K562 (cell line): ENCODE data around the gene CST6. TPM values are rescaled to one million over a fixed set of nuclear protein-coding genes. Genes with fewer than 3 reads are reported as not detected.
A peak's percentile ranks its signal among the peaks of the same experiment; 100 is the strongest.

Experiments used
- ATAC-seq: fragments of 200-7000 bp; cut with Tn5 transposase; 3 replicates; pipeline ENCODE4 v1.9.1; 2020; ENCODE audit warnings: moderate library complexity
- BruUV-seq: library from RNA; stranded (reverse); fragments of 400-500 nt; replicated peaks from 2 replicates; lab custom pipeline; 2021; lab: Mats Ljungman, UMichigan
- CTCF ChIA-PET: fragments of 300-600 bp; formaldehyde crosslinking; extraction: SDS; loops from one replicate; lab custom pipeline; 2021; ENCODE audit warnings: low intra/inter-chr PET ratio; lab: Yijun Ruan, JAX
- POLR2A ChIA-PET: fragments of 300-600, 350-650 bp; sonication (Branson Sonifier 250); formaldehyde crosslinking; extraction: SDS; loops from one replicate; lab custom pipeline; 2021; ENCODE audit warnings: antibody characterized with exemption, inconsistent platforms; lab: Yijun Ruan, JAX
- DNase-seq, 4 experiments: peaks; one replicate each; pipeline versions ENCODE4 v3.0.0 to v3.0.0-alpha.2; 2011 to 2018; ENCODE audit warnings: low spot score in 3 of 4, mixed read lengths in 3 of 4; ENCODE audit errors: extremely low read depth in 1 of 4
- FAIRE-seq: peaks from 2 replicates; lab custom pipeline; 2011; peaks lifted over from hg19 to GRCh38; lab: Jason Lieb, UNC
- H2AFZ ChIP-seq: 2 replicates; pipeline ENCODE4 v1.6.0; 2011; ENCODE audit warnings: low read depth, low read length, control low read depth, inconsistent platforms
- H3K27ac ChIP-seq: fragments of 200-600 bp; 3 replicates; pipeline ENCODE4 v1.8.0; 2011; ENCODE audit warnings: low read depth, mild to moderate bottlenecking, control low read depth, inconsistent platforms, low read length, moderate library complexity, mixed read lengths; ENCODE audit errors: extremely low read depth
- H3K27me3 ChIP-seq, 2 experiments: fragments of 300-600 bp in 1 of 2; 2 replicates in 1 of 2; 3 replicates in 1 of 2; pipeline versions ENCODE4 v1.6.0 to v1.8.0; 2011; ENCODE audit warnings: inconsistent platforms in 2 of 2, low read length in 2 of 2, mild to moderate bottlenecking in 1 of 2, mixed read lengths in 1 of 2, moderate library complexity in 1 of 2; ENCODE audit not compliant: control insufficient read depth in 2 of 2, insufficient read depth in 2 of 2
- H3K36me3 ChIP-seq: fragments of 300-600 bp; 3 replicates; pipeline ENCODE4 v1.8.0; 2011; ENCODE audit warnings: mild to moderate bottlenecking, low read length, inconsistent platforms; ENCODE audit not compliant: control insufficient read depth, insufficient read depth
- H3K4me1 ChIP-seq, 2 experiments: fragments of 200-600 bp in 1 of 2; replicated peaks in 1 of 2; 2 replicates in 1 of 2; 3 replicates in 1 of 2; pipeline versions ENCODE4 v1.5.1 to v1.8.0; 2011; ENCODE audit warnings: inconsistent platforms in 2 of 2, low read length in 2 of 2, mild to moderate bottlenecking in 1 of 2, mixed read lengths in 1 of 2, moderate library complexity in 1 of 2; ENCODE audit not compliant: control insufficient read depth in 2 of 2, insufficient read depth in 2 of 2
- H3K4me2 ChIP-seq: 2 replicates; pipeline ENCODE4 v1.6.1; 2011; ENCODE audit warnings: low read length, control low read depth, inconsistent platforms, mixed read lengths; ENCODE audit not compliant: insufficient read depth
- H3K4me3 ChIP-seq: fragments of 200-600 bp; sonication (generic), shearing (Covaris generic); 2 replicates; pipeline ENCODE4 v1.5.1; 2016; ENCODE audit warnings: control low read depth, inconsistent platforms
- H3K79me2 ChIP-seq: fragments of 200-600 bp; 3 replicates; pipeline ENCODE4 v1.8.0; 2011; ENCODE audit warnings: low read length, inconsistent platforms; ENCODE audit not compliant: control insufficient read depth, insufficient read depth
- H3K9ac ChIP-seq, 2 experiments: 2 replicates each; pipeline versions ENCODE4 v1.6.0 to v1.6.1; 2011; ENCODE audit warnings: low read depth in 2 of 2, low read length in 2 of 2, control low read depth in 1 of 2, inconsistent platforms in 1 of 2, mild to moderate bottlenecking in 1 of 2, mixed read lengths in 1 of 2; ENCODE audit not compliant: insufficient read depth in 1 of 2
- H3K9me1 ChIP-seq: one replicate; pipeline ENCODE4 v1.6.0; 2011; ENCODE audit warnings: inconsistent platforms, mild to moderate bottlenecking, low read length, moderate library complexity; ENCODE audit not compliant: control insufficient read depth, insufficient read depth
- H3K9me3 ChIP-seq: replicated peaks from 2 replicates; pipeline ENCODE4 v1.5.1; 2011; ENCODE audit warnings: low read depth, low read length, inconsistent platforms; ENCODE audit not compliant: control insufficient read depth, insufficient read depth
- H4K20me1 ChIP-seq: replicated peaks from 2 replicates; pipeline ENCODE4 v1.6.1; 2011; ENCODE audit warnings: low read length, inconsistent platforms, mixed read lengths; ENCODE audit not compliant: control insufficient read depth, insufficient read depth
- HEY1 ChIP-seq: fragments of 250-450 bp; sonication (Bioruptor Pico); IDR thresholded peaks from 2 replicates; pipeline ENCODE4 v1.5.0; 2020; ENCODE audit warnings: mild to moderate bottlenecking, moderate library complexity, borderline replicate concordance
- RBFOX2 ChIP-seq: fragments of 200-400 bp; formaldehyde crosslinking; IDR thresholded peaks from 2 replicates; pipeline ENCODE4 v1.6.1; 2017; ENCODE audit warnings: low read depth, mild to moderate bottlenecking, low read length, moderate library complexity
- ZNF232 ChIP-seq: sonication (generic); formaldehyde crosslinking; IDR thresholded peaks from 2 replicates; pipeline ENCODE4 v1.8.0; 2022; ENCODE audit warnings: mild to moderate bottlenecking, missing genetic modification reagents
- WGBS: fragments of 100-300 bp; shearing (Covaris generic); methylation state at CpG from one replicate; pipeline ENCODE4 v1.1.6; 2016; ENCODE audit warnings: low coverage, mixed read lengths; ENCODE audit not compliant: insufficient coverage; ENCODE audit errors: missing lambda C conversion rate; 5-methylcytosine and 5-hydroxymethylcytosine counted together
- in situ Hi-C: fragments of 300-500 bp; cut with MboI; formaldehyde crosslinking; loops from 4 replicates; pipeline ENCODE4 v1.15.0; 2018; ENCODE audit warnings: inconsistent platforms, mixed read lengths
- intact Hi-C: fragments of 100-400 bp; cut with micrococcal nuclease; formaldehyde crosslinking; loops from 2 replicates; pipeline ENCODE4 v1.14.2; 2022
- polyA plus RNA-seq, 8 experiments: library from polyadenylated mRNA; depleted of rRNA in 4 of 8; stranded (reverse) in 5 of 8; unstranded in 3 of 8; fragments of >200 nt; fragmentation: Nextera tagmentation in 2 of 8; fragmentation: Illumina TruSeq in 1 of 8; extraction: Ambion mirVana in 2 of 8; extraction: Trizol in 1 of 8; gene quantifications; 2 replicates each; pipeline versions ENCODE4 v1.2.1 to v1.2.3, GENCODE V29; 2011 to 2014; ENCODE audit warnings: inconsistent platforms in 1 of 8, missing spikeins in 1 of 8
- total RNA-seq, 7 experiments: library from RNA; depleted of rRNA in 6 of 7; stranded (reverse); fragments of >200 nt in 6 of 7; fragmentation: Illumina TruSeq in 2 of 7; extraction: Trizol in 2 of 7; gene quantifications; 2 replicates each; pipeline versions ENCODE4 v1.2.1 to v1.2.3, GENCODE V29; 2011 to 2021; ENCODE audit warnings: low replicate concordance in 1 of 7

Gene CST6
- total and polyA plus RNA-seq, 9 of the 15 experiments (the other 6 are each of a cell fraction or from before 2014, with no cell fraction given), result not detected

GRCh38 chr11:65964906-65965305 is 46.9 kb upstream of the CST6 start:
- TF ChIP-seq RBFOX2, result peak; percentile 55; the same call in 1 of the 2 replicates
- no peak for TF ChIP-seq ZNF232 (CRISPR knock-in tag)
- Histone ChIP-seq H3K79me2 (peaks cover 35% of the 10 kb centered on the region), H3K9me1 (peaks cover 3% of the 10 kb centered on the region), H3K9me3 (no peaks in the 10 kb centered on the region), H3K4me2 (no peak overlapping the region), H2AFZ (no peak overlapping the region), H3K4me1 (peaks cover 12 to 36% of the 10 kb centered on the region in 2 experiments; a peak in 4 of 5 replicates), H3K9ac (no peak overlapping the region), H3K36me3 (peaks cover 64% of the 10 kb centered on the region; the same call in 2 of the 3 replicates), H3K27me3 (no peaks in the 10 kb centered on the region), H3K27ac (no peak overlapping the region), H3K4me3 (no peak overlapping the region), H4K20me1 (0 out of 2 replicates have a peak, but pooled peaks cover 2% of the 10 kb centered on the region)
- 93% methylated on average over 3 of the region's 10 CpGs for WGBS
- intact Hi-C loops, result no loop called here
- no peak for ATAC-seq
- ChIA-PET CTCF (no interaction called here), POLR2A (interaction anchor here (1.9 kb wide), 1 partner anchor 9 kb away, joined by 6 read pairs; no protein-coding TSS in a partner anchor)
- DNase-seq, result no peak
- in situ Hi-C loops, result no loop called here
- FAIRE-seq, result no peak
- no TSS peak for BruUV-seq

- in situ Hi-C loops (no loop called here), intact Hi-C loops (no loop called here)
- H2AFZ ChIP-seq, result no peak overlapping the region
- H3K27me3 ChIP-seq, result no peaks in the 10 kb centered on the region
- H3K9me1 ChIP-seq, result peaks cover 3% of the 10 kb centered on the region
- whole genome bisulfite sequencing, result 97% methylated on average over 34 of the region's 36 CpGs
- H3K9me3 ChIP-seq, result no peaks in the 10 kb centered on the region
- TF ChIP-seq RBFOX2 (0 out of 2 replicates have a peak, but pooled peaks have one; percentile 14), HEY1 (CRISPR knock-in tag) (no peak)
- ATAC-seq (no peak), DNase-seq (no peak), FAIRE-seq (no peak)
- H3K36me3 ChIP-seq, result peaks cover 71% of the 10 kb centered on the region; the same call in 2 of the 3 replicates
- BruUV-seq, result TSS peak; percentile 38
- peaks cover 32% of the 10 kb centered on the region for H3K79me2 ChIP-seq
- 0 out of 2 replicates have a peak, but pooled peaks cover 2% of the 10 kb centered on the region for H4K20me1 ChIP-seq
- H3K4me2 ChIP-seq, result no peak overlapping the region
- H3K4me3 ChIP-seq, result no peak overlapping the region
- CTCF ChIA-PET, result interaction anchor here (0.5 kb wide), 1 partner anchor 1353 kb away, joined by 3 read pairs; no protein-coding TSS in a partner anchor
- no peak overlapping the region for H3K27ac ChIP-seq
- POLR2A ChIA-PET, result interaction anchor here (0.6 to 1.0 kb wide), 2 partner anchors 19 to 79 kb away, joined by 3 to 5 read pairs; no protein-coding TSS in a partner anchor
- H3K9ac ChIP-seq, result peak overlapping the region in 1 of 2 experiments; percentile 6; a peak in 1 of 4 replicates
- H3K4me1 ChIP-seq, result peaks cover 12 to 29% of the 10 kb centered on the region in 2 experiments; a peak in 4 of 5 replicates
Measured at GRCh38 chr11:65965986-65966762, 45.6 kb upstream of the CST6 start.
